Measurements from ENCODE around the gene SPRN. TPM values are rescaled to one million over a fixed set of nuclear protein-coding genes. Genes with fewer than 3 reads are reported as not detected.

The SPRN gene
- total RNA-seq, 1 experiment from 2014 or later = not detected

DNA sequence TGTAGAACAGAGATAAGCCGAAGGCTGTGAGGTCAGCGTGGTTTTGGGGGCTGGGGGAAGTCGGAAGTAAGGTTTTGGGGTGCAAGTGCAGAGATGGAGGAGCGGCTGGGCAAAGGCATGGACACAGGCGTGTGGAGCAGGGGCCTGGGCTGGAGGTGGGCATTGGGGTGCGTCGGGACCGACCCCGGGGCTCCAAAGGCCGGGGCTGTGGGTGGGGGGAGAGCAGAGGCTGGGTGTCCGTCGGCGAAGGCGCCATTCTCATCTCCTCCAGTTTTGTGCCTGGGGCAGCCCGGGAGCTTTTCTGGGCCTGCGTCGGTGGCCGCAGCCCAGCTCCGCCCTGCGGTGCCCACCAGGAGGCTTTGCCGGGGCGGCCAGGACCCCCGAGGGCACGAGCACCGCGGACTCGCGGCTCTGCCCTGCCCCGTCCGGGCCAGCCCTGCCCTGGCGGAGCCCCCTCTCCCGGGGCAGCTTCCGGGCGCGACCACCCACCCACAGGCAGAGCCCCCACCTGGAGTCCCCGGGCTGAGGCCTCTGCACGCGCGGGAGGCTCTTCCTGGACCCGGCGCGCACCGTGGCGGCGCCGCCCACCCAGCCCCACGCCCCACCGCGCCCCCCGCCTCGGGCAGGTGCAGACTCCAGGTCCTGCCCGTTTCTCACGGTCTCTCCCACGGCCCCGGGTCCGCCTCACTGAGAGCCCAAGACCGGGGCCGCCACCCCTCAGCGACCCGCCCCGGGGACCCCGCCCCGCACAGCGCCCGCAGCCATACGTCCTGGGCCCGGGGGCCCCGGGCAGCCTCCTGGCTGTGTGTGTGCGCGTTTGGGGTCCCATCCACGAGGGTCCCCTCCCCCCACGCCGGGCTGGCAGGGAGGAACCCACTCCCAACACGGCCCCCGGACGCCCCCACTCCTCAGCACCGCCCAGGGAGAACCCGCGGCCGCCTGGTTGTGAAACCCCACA lies 21.6 kb upstream of the SPRN start:
- Histone ChIP-seq H3F3A (ENCODE audit: insufficient read depth, low read depth) (no peaks in the 10 kb centered on the region), H3K4me2 (no peak overlapping the region), H3K9me3 (ENCODE audit: insufficient read depth, low read depth) (no peaks in the 10 kb centered on the region), H3K27ac (no peak overlapping the region), H4K20me1 (ENCODE audit: insufficient read depth) (no peaks in the 10 kb centered on the region), H3K4me1 (replicated peaks; ENCODE audit: insufficient read depth) (no peaks in the 10 kb centered on the region), H3K79me2 (ENCODE audit: low read depth) (no peaks in the 10 kb centered on the region), H3K4me3 (no peak overlapping the region), H3K9me2 (ENCODE audit: insufficient read depth) (no peaks in the 10 kb centered on the region), H2AFZ (no peak overlapping the region), H3K27me3 (ENCODE audit: insufficient read depth, low read depth) (no peaks in the 10 kb centered on the region), H3K36me3 (ENCODE audit: low read depth) (no peaks in the 10 kb centered on the region)
- POLR2A ChIA-PET (ENCODE audit: unreplicated experiment) = no interaction called here
- CTCF ChIA-PET = no interaction called here
- no peak for TF ChIP-seq EZH2 (IDR thresholded peaks at IDR 0.05; ENCODE audit: low read depth)
- no peak for TF ChIP-seq CTCF (conservative IDR thresholded peaks at IDR 0.05)
- no TSS peak for BruUV-seq (replicated peaks)
- intact Hi-C loops (cut with micrococcal nuclease; ENCODE audit: unreplicated experiment) = no loop called here
- DNase-seq = no peak

- H3K4me1 ChIP-seq (replicated peaks; ENCODE audit: insufficient read depth) = no peaks in the 10 kb centered on the region
- no peaks in the 10 kb centered on the region for H3K27me3 ChIP-seq (ENCODE audit: insufficient read depth, low read depth)
- no peak for TF ChIP-seq EZH2 (IDR thresholded peaks at IDR 0.05; ENCODE audit: low read depth)
- no peak for TF ChIP-seq CTCF (conservative IDR thresholded peaks at IDR 0.05)
- ChIA-PET POLR2A (ENCODE audit: unreplicated experiment) (no interaction called here), CTCF (no interaction called here)
- H2AFZ ChIP-seq = no peak overlapping the region
- no peaks in the 10 kb centered on the region for H4K20me1 ChIP-seq (ENCODE audit: insufficient read depth)
- no peaks in the 10 kb centered on the region for H3K36me3 ChIP-seq (ENCODE audit: low read depth)
- H3K9me2 ChIP-seq (ENCODE audit: insufficient read depth) = no peaks in the 10 kb centered on the region
- H3K79me2 ChIP-seq (ENCODE audit: low read depth) = no peaks in the 10 kb centered on the region
- no peaks in the 10 kb centered on the region for H3F3A ChIP-seq (ENCODE audit: insufficient read depth, low read depth)
- no peak overlapping the region for H3K4me2 ChIP-seq
- DNase-seq = no peak
- BruUV-seq (replicated peaks) = no TSS peak
- intact Hi-C loops (cut with micrococcal nuclease; ENCODE audit: unreplicated experiment) = no loop called here
- no peak overlapping the region for H3K27ac ChIP-seq
- H3K9me3 ChIP-seq (ENCODE audit: insufficient read depth, low read depth) = no peaks in the 10 kb centered on the region
- H3K4me3 ChIP-seq = no peak overlapping the region
Measured at GRCh38 chr10:133445268-133445732, 20.9 kb upstream of the SPRN start.

DNA sequence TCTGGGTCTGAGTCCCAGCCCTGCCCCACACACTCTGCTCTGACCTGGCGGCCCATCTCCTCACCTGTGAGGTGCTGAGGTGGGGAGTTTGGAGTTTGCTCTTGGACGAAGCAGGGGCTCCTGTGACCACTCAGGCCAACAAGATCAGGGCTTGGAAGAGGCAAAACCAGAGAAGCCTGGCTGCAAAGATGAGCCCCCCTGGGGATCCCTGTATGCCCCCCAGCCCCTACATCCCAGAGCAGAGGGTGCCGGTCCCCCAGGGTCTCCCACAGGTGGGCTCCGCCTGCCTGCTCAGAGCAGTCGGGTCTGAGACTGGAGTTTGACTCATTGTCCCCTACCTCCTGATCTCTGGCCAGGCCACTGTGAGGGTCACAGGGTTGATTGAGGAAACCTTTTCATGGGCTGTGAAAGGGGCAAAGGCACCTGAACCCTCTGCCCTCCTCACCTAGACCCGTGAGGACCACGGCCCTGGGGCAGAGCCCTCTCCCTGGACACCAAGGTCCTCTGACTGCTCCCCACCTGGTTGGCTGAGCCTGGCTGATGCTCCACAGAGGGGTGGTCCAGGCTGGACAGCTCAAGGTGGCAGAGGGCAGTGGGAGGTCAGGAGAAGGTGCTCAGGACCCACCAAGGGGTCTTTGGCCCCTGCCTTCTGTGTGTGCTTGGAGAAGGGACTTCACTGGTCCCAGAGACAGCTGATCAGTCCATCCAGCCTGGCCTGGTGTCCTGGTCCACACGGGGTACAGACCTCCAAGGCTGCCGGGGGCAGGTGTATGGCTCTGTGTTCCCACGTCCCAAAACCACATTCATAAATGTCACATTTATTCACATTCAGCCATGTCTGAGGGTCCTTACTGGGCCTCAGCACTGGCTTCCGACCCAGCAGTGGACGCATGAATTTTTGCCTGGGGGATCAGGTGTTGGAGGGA lies 20.2 kb upstream of the SPRN start:
- DNase-seq = no peak
- BruUV-seq (replicated peaks) = no TSS peak
- Histone ChIP-seq H3K27ac (no peak overlapping the region), H3K4me2 (no peak overlapping the region), H4K20me1 (ENCODE audit: insufficient read depth) (no peaks in the 10 kb centered on the region), H3K4me3 (no peak overlapping the region), H3K36me3 (ENCODE audit: low read depth) (no peaks in the 10 kb centered on the region), H3K4me1 (replicated peaks; ENCODE audit: insufficient read depth) (no peaks in the 10 kb centered on the region), H3K9me2 (ENCODE audit: insufficient read depth) (no peaks in the 10 kb centered on the region), H3K79me2 (ENCODE audit: low read depth) (no peaks in the 10 kb centered on the region), H3K9me3 (ENCODE audit: insufficient read depth, low read depth) (no peaks in the 10 kb centered on the region), H3K27me3 (ENCODE audit: insufficient read depth, low read depth) (no peaks in the 10 kb centered on the region), H3F3A (ENCODE audit: insufficient read depth, low read depth) (no peaks in the 10 kb centered on the region), H2AFZ (no peak overlapping the region)
- no peak for TF ChIP-seq EZH2 (IDR thresholded peaks at IDR 0.05; ENCODE audit: low read depth)
- no peak for TF ChIP-seq CTCF (conservative IDR thresholded peaks at IDR 0.05)
- intact Hi-C loops (cut with micrococcal nuclease; ENCODE audit: unreplicated experiment) = no loop called here
- ChIA-PET POLR2A (ENCODE audit: unreplicated experiment) (no interaction called here), CTCF (no interaction called here)

Data from PC-9 (cell line).